ENCODE measurements around the gene SSR3.
"Not testable (repeated sequence)": the region's sequence is repeated elsewhere in the genome, so short reads cannot be mapped to it uniquely, and the experiment has no call there.

DNA sequence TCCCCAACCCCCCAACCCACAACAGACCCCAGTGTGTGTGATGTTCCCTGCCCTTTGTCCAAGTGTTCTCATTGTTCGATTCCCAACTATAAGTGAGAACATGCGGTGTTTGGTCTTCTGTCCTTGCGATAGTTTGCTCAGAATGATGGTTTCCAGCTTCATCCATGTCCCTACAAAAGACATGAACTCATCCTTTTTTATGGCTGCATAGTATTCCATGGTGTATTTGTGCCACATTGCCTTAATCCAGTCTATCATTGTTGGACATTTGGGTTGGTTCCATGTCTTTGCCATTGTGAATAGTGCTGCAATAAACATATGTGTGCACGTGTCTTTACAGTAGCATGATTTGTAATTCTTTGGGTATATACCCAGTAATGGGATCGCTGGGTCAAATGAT lies 34.9 kb upstream of the SSR3 start:
- not testable (repeated sequence) for TF ChIP-seq CHD2 (IDR thresholded peaks at IDR 0.05; ENCODE audit: low read depth, low read length); SOX6 (IDR thresholded peaks at IDR 0.05); SOX6 (CRISPR knock-in tag; IDR thresholded peaks at IDR 0.05); SUZ12 (IDR thresholded peaks at IDR 0.05; ENCODE audit: low read depth, low read length); ZNF7 (CRISPR knock-in tag; IDR thresholded peaks at IDR 0.05); TBP (CRISPR knock-in tag; IDR thresholded peaks at IDR 0.05); NR3C1 (CRISPR knock-in tag; IDR thresholded peaks at IDR 0.05)
- TF ChIP-seq, protein P1, sequence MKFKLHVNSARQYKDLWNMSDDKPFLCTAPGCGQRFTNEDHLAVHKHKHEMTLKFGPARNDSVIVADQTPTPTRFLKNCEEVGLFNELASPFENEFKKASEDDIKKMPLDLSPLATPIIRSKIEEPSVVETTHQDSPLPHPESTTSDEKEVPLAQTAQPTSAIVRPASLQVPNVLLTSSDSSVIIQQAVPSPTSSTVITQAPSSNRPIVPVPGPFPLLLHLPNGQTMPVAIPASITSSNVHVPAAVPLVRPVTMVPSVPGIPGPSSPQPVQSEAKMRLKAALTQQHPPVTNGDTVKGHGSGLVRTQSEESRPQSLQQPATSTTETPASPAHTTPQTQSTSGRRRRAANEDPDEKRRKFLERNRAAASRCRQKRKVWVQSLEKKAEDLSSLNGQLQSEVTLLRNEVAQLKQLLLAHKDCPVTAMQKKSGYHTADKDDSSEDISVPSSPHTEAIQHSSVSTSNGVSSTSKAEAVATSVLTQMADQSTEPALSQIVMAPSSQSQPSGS (CRISPR knock-in tag; IDR thresholded peaks at IDR 0.05): not testable (repeated sequence)
- TF ChIP-seq, protein P2, sequence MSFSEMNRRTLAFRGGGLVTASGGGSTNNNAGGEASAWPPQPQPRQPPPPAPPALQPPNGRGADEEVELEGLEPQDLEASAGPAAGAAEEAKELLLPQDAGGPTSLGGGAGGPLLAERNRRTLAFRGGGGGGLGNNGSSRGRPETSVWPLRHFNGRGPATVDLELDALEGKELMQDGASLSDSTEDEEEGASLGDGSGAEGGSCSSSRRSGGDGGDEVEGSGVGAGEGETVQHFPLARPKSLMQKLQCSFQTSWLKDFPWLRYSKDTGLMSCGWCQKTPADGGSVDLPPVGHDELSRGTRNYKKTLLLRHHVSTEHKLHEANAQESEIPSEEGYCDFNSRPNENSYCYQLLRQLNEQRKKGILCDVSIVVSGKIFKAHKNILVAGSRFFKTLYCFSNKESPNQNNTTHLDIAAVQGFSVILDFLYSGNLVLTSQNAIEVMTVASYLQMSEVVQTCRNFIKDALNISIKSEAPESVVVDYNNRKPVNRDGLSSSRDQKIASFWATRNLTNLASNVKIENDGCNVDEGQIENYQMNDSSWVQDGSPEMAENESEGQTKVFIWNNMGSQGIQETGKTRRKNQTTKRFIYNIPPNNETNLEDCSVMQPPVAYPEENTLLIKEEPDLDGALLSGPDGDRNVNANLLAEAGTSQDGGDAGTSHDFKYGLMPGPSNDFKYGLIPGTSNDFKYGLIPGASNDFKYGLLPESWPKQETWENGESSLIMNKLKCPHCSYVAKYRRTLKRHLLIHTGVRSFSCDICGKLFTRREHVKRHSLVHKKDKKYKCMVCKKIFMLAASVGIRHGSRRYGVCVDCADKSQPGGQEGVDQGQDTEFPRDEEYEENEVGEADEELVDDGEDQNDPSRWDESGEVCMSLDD (CRISPR knock-in tag; IDR thresholded peaks at IDR 0.05; ENCODE audit: borderline replicate concordance): not testable (repeated sequence)
- TF ChIP-seq, protein P3, sequence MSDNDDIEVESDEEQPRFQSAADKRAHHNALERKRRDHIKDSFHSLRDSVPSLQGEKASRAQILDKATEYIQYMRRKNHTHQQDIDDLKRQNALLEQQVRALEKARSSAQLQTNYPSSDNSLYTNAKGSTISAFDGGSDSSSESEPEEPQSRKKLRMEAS (IDR thresholded peaks at IDR 0.05): not testable (repeated sequence)
